HG03432 (cell line): ENCODE data around the gene KCNG2.

ENCODE experiments used
- ATAC-seq: cut with Tn5 transposase; IDR thresholded peaks from one replicate; pipeline ENCODE4 v1.9.1; 2021; ENCODE audit warnings: mild to moderate bottlenecking, moderate library complexity; ENCODE audit not compliant: unreplicated experiment

KCNG2 gene

DNA sequence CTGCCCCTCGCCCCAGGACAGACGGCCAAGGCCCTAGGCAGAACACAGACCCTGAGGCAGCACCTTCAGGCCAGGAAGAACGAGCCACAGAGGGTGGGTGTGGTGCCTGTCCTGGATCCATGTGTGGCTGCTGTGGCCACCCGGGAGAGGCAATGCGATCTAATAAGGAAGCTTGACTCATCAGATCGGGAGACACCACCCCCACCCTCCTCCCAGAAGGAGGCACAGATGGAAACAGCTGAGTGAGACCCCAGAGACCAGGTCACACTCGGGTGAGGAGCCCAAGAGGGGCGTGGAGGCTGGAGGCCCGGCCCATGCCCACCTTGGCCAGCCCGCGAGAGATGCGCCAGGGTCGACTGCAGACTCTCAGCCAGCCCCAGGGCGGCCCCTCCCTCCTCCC lies 20.3 kb downstream of the KCNG2 start:
- ATAC-seq, result no peak

GRCh38 chr18:79818631-79819030 lies 20.9 kb downstream of the KCNG2 start:
- ATAC-seq, result no peak

- no peak for ATAC-seq
These were observed 21.6 kb downstream of the KCNG2 start for GRCh38 chr18:79819064-79819967.

GRCh38 chr18:79819968-79820351 lies 22.2 kb downstream of the KCNG2 start:
- ATAC-seq, result peak; percentile 85

GRCh38 chr18:79823120-79823519 lies 25.4 kb downstream of the KCNG2 start:
- no peak for ATAC-seq

DNA sequence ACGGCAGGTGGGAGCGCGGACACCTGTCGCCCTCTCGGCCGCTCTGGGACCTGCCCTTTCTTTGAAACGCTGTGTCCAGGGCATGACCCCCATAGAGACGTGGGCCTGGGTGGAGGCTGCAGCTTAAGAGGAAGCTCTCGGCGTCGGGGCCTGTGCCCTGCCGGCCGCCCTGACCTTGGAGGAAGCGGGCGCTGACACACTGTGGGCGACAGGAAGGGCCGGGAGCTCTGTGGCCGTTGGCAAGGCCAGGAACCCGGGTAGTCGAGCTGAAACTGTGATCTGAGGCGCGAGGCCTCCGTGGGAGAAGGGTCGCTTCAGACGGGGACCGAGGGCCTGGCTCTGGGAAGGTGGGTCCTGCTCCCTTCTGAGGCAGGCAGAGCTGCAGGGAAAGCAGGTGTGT lies 28.2 kb downstream of the KCNG2 start:
- no peak for ATAC-seq

GRCh38 chr18:79826966-79827365 lies 29.2 kb downstream of the KCNG2 start:
- ATAC-seq, result no peak

DNA sequence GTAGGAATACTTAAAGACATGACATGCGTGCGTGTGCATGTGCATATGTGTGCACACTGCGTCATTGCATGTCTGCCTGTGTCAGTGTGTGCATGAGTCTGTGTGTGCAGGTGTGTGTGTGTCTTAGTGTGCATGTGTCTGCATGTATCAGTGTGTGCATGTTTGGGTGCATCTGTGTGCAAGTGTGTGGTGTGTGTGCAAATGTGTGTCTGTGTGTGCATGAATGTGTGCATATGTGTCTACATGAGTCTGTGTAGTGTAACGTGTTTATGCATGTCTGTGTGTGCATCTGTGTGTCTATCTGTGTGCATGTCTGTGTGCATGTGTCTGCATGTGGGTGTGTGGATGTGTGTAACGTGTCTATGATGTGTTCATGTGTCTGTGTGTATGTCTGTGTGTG lies 30.5 kb downstream of the KCNG2 start:
- no peak for ATAC-seq

GRCh38 chr18:79829136-79829854 lies 31.6 kb downstream of the KCNG2 start:
- ATAC-seq, result no peak

DNA sequence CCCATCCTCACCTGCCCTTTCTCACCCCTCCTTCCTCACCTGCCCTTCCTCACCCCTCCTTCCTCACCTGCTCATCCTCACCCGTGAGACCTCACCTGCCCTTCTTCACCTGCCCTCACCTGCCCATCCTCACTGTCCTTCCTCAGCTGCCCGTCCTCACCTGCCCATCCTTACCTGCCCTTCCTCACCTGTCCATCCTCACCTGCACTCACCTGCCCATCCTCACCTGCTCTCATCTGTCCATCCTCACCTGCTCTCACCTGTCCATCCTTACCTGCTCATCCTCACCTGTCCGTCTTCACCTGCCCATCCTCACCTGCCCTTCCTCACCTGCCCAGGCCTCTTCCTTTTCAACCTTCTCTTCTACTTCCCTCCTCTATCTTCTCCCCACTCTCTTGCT lies 34.4 kb downstream of the KCNG2 start:
- no peak for ATAC-seq

DNA sequence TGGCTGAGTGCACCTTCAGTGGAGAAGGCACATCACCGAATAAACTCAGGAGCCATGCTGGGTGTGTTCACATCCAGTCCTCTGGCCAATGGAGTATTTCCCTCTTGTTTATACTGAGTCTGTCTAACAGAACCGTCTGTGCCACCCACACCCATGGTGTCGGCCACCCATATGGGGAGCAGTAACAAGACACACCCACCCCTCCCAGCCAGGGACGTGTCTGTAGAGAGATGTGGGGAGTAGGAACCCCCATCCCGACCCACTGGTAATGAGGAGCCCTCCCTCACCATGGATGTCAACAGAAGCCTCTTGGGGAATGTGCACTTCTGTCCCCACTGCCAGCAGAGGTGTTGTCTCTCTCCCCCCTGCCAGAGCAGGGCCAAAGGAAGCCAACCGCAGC lies 37.1 kb downstream of the KCNG2 start:
- ATAC-seq, result no peak

GRCh38 chr18:79841936-79842335 lies 44.2 kb downstream of the KCNG2 start:
- no peak for ATAC-seq

- no peak for ATAC-seq
These were observed 47.3 kb downstream of the KCNG2 start for GRCh38 chr18:79844999-79845563.

- ATAC-seq, result no peak
These were observed 49.3 kb downstream of the KCNG2 start for GRCh38 chr18:79846936-79847557.

- no peak for ATAC-seq
These were observed 50.0 kb downstream of the KCNG2 start for GRCh38 chr18:79847606-79848293.

DNA sequence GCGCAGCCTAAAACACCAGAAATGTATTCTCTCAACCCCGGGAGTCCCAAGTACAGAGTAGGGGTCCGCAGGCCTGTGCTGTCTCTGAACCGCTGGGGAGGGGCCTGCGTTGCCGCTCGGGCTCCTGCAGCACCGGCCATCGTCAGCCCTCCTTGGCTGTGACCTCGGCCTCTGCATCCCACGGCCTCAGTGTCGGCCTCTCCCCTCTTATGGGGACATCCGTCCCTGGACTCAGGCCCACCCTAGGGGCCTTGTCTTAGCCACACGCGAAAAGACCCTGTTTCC lies 50.5 kb downstream of the KCNG2 start:
- ATAC-seq, result no peak

GRCh38 chr18:79848579-79849327 lies 51.0 kb downstream of the KCNG2 start:
- no peak for ATAC-seq

DNA sequence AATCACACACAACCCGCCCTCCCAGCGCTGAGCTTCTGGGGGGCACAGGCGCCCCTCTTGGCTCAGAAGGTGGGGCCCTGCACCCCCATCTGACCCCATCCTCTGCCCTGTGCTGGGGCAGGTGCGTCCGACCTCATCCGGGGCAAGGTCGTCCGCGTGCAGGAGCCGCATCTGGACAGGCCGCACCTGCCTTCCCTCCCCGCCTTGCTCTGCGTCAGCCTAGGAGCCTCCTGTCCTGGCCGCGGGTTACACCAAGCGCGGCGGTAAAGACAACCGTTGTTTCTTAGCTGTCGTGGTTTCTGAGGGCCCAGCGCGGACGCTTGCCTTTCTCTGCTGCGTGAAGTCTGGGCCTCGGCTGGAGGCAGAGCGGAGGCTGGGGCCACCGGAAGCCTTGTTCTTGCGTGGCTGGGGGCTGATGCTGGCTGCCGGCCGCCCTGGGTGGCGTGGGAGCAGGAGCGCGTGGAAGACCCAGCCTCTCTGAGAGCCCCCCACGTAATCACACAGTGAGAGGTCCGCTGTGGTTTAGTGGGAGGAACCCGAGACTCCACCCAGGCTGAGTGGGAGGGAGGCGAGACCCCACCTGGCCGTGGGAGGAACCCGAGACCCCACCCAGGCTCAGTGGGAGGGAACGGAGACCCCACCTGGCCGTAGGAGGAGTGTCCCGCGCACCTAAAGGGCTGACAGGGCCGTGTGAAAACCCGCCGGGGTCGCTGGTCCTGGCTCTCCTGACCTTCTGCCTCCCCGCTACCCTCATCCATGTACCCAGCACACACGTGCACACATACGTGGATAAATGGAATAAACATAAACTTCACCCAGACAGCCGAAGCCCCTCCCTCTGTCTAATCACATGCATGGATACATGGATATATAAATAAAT lies 51.8 kb downstream of the KCNG2 start:
- no peak for ATAC-seq

GRCh38 chr18:79850731-79851130 lies 53.0 kb downstream of the KCNG2 start:
- no peak for ATAC-seq
